ENCODE data around the gene NEK6. TPM values are rescaled to one million over a fixed set of nuclear protein-coding genes. Genes with fewer than 3 reads are reported as not detected.

The NEK6 gene
- total and polyA plus RNA-seq, 10 of the 15 experiments (the other 5 are each of a cell fraction or from before 2014, with no cell fraction given), result 31.3 to 161 (median 89.2) TPM

GRCh38 chr9:124216474-124217176, 41.1 kb upstream of the NEK6 start (continued):
- TF ChIP-seq RFX5 (IDR thresholded peaks at IDR 0.05; ENCODE audit: low read depth, low read length) (no peak), MLLT1 (IDR thresholded peaks at IDR 0.05) (no peak), ESRRA (IDR thresholded peaks at IDR 0.05; ENCODE audit: low read length) (no peak), EGR1 (IDR thresholded peaks at IDR 0.05; ENCODE audit: borderline replicate concordance in 1 of 2, low read depth in 2 of 2, low read length in 2 of 2) (peak in 1 of 2 experiments; percentile 91; a peak in 2 of 3 replicates), SKIL (IDR thresholded peaks at IDR 0.05; ENCODE audit: low read depth, poor library complexity, severe bottlenecking) (no peak), EP300 (IDR thresholded peaks at IDR 0.05; ENCODE audit: borderline replicate concordance in 1 of 2, control insufficient read depth in 1 of 2, low read depth in 2 of 2, low read length in 2 of 2) (peak in 1 of 2 experiments; percentile 34; a peak in 1 of 4 replicates), SPI1 (IDR thresholded peaks at IDR 0.05; ENCODE audit: borderline replicate concordance, insufficient read depth, low read depth, low read length) (peak; percentile 64; the same call in 1 of the 2 replicates), IRF3 (IDR thresholded peaks at IDR 0.05) (no peak), KLF5 (IDR thresholded peaks at IDR 0.05; ENCODE audit: partially characterized antibody) (no peak), IRF4 (IDR thresholded peaks at IDR 0.05; ENCODE audit: low read depth, low read length) (peak; percentile 42; the same call in 1 of the 2 replicates), CUX1 (IDR thresholded peaks at IDR 0.05; ENCODE audit: insufficient replicate concordance, low read depth, low read length) (no peak), CREB1 (IDR thresholded peaks at IDR 0.05; ENCODE audit: low read depth) (no peak), MEF2A (IDR thresholded peaks at IDR 0.05; ENCODE audit: insufficient read depth, low read depth, low read length) (peak; percentile 82), SP1 (IDR thresholded peaks at IDR 0.05; ENCODE audit: low read depth, low read length) (peak; percentile 41), TCF3 (IDR thresholded peaks at IDR 0.05; ENCODE audit: borderline replicate concordance, insufficient read depth, low read depth, low read length) (peak; percentile 21; the same call in 1 of the 2 replicates), ZNF274 (IDR thresholded peaks at IDR 0.05; ENCODE audit: insufficient read depth, insufficient read length) (no peak), ZNF384 (IDR thresholded peaks at IDR 0.05; ENCODE audit: borderline replicate concordance, low read depth, low read length) (no peak), FOXK2 (IDR thresholded peaks at IDR 0.05) (no peak), TBL1XR1 (IDR thresholded peaks at IDR 0.05; ENCODE audit: low read depth, low read length) (peak; percentile 53; the same call in 1 of the 2 replicates), YBX1 (IDR thresholded peaks at IDR 0.05) (no peak)

All from GM12878 (cell line).